Measurements from ENCODE around the gene SLC8B1.

- no peak for TF ChIP-seq YY1 (IDR thresholded peaks at IDR 0.05; ENCODE audit: extremely low read depth, insufficient replicate concordance, low read depth, low read length)
- TF ChIP-seq CTCF (IDR thresholded peaks at IDR 0.05 in 2 of 3, conservative IDR thresholded peaks at IDR 0.05 in 1 of 3; ENCODE audit: borderline replicate concordance in 1 of 3, insufficient read depth in 1 of 3, low read depth in 2 of 3, low read length in 2 of 3), result no peak
- no peak for TF ChIP-seq POLR2AphosphoS5 (IDR thresholded peaks at IDR 0.05; ENCODE audit: low read depth, low read length)
- no peak for TF ChIP-seq EZH2 (IDR thresholded peaks at IDR 0.05)
- TF ChIP-seq POLR2A (IDR thresholded peaks at IDR 0.05; ENCODE audit: borderline replicate concordance, extremely low read depth, insufficient read depth, insufficient read length), result no peak
- no peak for TF ChIP-seq EZH2phosphoT487 (IDR thresholded peaks at IDR 0.05; ENCODE audit: borderline replicate concordance)
- TF ChIP-seq RAD21 (IDR thresholded peaks at IDR 0.05; ENCODE audit: low read depth), result no peak
- TF ChIP-seq SP1 (IDR thresholded peaks at IDR 0.05; ENCODE audit: low read depth), result no peak
- no peak for TF ChIP-seq SRF (IDR thresholded peaks at IDR 0.05; ENCODE audit: low read depth)
- no peak for TF ChIP-seq CEBPB (IDR thresholded peaks at IDR 0.05; ENCODE audit: low read depth)
- TF ChIP-seq ATF3 (IDR thresholded peaks at IDR 0.05), result no peak
Measured at GRCh38 chr12:113251404-113252070, 83.4 kb downstream of the SLC8B1 start.
